DLD1 (cell line): Measurements from ENCODE around the gene MAP3K14.

Experiments used
- in situ Hi-C: cut with HindIII; loops from 2 replicates; pipeline ENCODE4 v1.10.0; 2017; ENCODE audit warnings: low sequenced_read_pairs

MAP3K14 gene

GRCh38 chr17:45284176-45285140 is 32.4 kb downstream of the MAP3K14 start:
- in situ Hi-C loops, result no loop called here

- in situ Hi-C loops, result no loop called here
Observed at GRCh38 chr17:45283711-45284110, 33.1 kb downstream of the MAP3K14 start.

- in situ Hi-C loops, result no loop called here
Observed at GRCh38 chr17:45282683-45283644, 33.9 kb downstream of the MAP3K14 start.

GRCh38 chr17:45279898-45280297 is 36.9 kb downstream of the MAP3K14 start:
- in situ Hi-C loops, result no loop called here

GRCh38 chr17:45277992-45278391 is 38.8 kb downstream of the MAP3K14 start:
- in situ Hi-C loops, result no loop called here

- in situ Hi-C loops, result no loop called here
Observed at GRCh38 chr17:45277216-45277849, 39.5 kb downstream of the MAP3K14 start.

- in situ Hi-C loops, result no loop called here
Observed at GRCh38 chr17:45276031-45276430, 40.8 kb downstream of the MAP3K14 start.

GRCh38 chr17:45274033-45274432 is 42.8 kb downstream of the MAP3K14 start:
- in situ Hi-C loops, result no loop called here

- in situ Hi-C loops, result no loop called here
Observed at GRCh38 chr17:45273551-45273957, 43.3 kb downstream of the MAP3K14 start.

- in situ Hi-C loops, result no loop called here
Observed at GRCh38 chr17:45271603-45272002, 45.2 kb downstream of the MAP3K14 start.

- in situ Hi-C loops, result no loop called here
Observed at GRCh38 chr17:45270828-45271418, 45.9 kb downstream of the MAP3K14 start.

- in situ Hi-C loops, result no loop called here
Observed at GRCh38 chr17:45269912-45270311, 46.9 kb downstream of the MAP3K14 start.

GRCh38 chr17:45267436-45268055 is 49.3 kb downstream of the MAP3K14 start:
- in situ Hi-C loops, result no loop called here

GRCh38 chr17:45266372-45266926 is 50.4 kb downstream of the MAP3K14 start:
- in situ Hi-C loops, result no loop called here

- in situ Hi-C loops, result no loop called here
Observed at GRCh38 chr17:45265821-45266220, 51.0 kb downstream of the MAP3K14 start.

GRCh38 chr17:45264988-45265387 is 51.8 kb downstream of the MAP3K14 start:
- in situ Hi-C loops, result no loop called here

- in situ Hi-C loops, result no loop called here
Observed at GRCh38 chr17:45264430-45264829, 52.4 kb downstream of the MAP3K14 start.

GRCh38 chr17:45263477-45263860 is 53.4 kb downstream of the MAP3K14 start:
- in situ Hi-C loops, result no loop called here

- in situ Hi-C loops, result no loop called here
Observed at GRCh38 chr17:45262516-45263476, 54.0 kb downstream of the MAP3K14 start.
